HEK293 (cell line): ENCODE measurements around the gene STRA6.
A peak's percentile ranks its signal among the peaks of the same experiment; 100 is the strongest.

Experiments used
- AEBP2 ChIP-seq: fragments of 450-650 bp; formaldehyde crosslinking; IDR thresholded peaks from 2 replicates; pipeline ENCODE4 v1.5.1; 2016; ENCODE audit warnings: missing biosample characterization, missing genetic modification characterization, borderline replicate concordance
- GFI1B ChIP-seq: fragments of 450-650 bp; formaldehyde crosslinking; IDR thresholded peaks from 2 replicates; pipeline ENCODE4 v1.5.1; 2016; ENCODE audit warnings: missing biosample characterization, missing genetic modification characterization
- GLI4 ChIP-seq: fragments of 450-650 bp; formaldehyde crosslinking; IDR thresholded peaks from 2 replicates; pipeline ENCODE4 v1.5.1; 2016; ENCODE audit warnings: missing biosample characterization, missing genetic modification characterization
- KLF17 ChIP-seq: fragments of 450-650 bp; formaldehyde crosslinking; IDR thresholded peaks from 2 replicates; pipeline ENCODE4 v1.5.1; 2016; ENCODE audit warnings: missing biosample characterization, missing genetic modification characterization
- PRDM1 ChIP-seq: fragments of 450-650 bp; formaldehyde crosslinking; IDR thresholded peaks from 2 replicates; pipeline ENCODE4; 2016; ENCODE audit warnings: missing biosample characterization, missing genetic modification characterization
- SP7 ChIP-seq: fragments of 450-650 bp; formaldehyde crosslinking; IDR thresholded peaks from 2 replicates; pipeline ENCODE4 v1.5.1; 2016; ENCODE audit warnings: missing biosample characterization, missing genetic modification characterization
- TRIM28 ChIP-seq: IDR thresholded peaks from 2 replicates; pipeline ENCODE4 v1.6.1; 2011; ENCODE audit warnings: low read length, control low read depth, borderline replicate concordance
- YY1 ChIP-seq: fragments of 450-650 bp; formaldehyde crosslinking; IDR thresholded peaks from 2 replicates; pipeline ENCODE4 v1.5.1; 2018; ENCODE audit warnings: missing biosample characterization, missing genetic modification characterization
- ZBTB1 ChIP-seq: fragments of 450-650 bp; formaldehyde crosslinking; IDR thresholded peaks from 2 replicates; pipeline ENCODE4 v1.5.1; 2016; ENCODE audit warnings: missing biosample characterization, missing genetic modification characterization
- ZBTB21 ChIP-seq: fragments of 450-650 bp; formaldehyde crosslinking; IDR thresholded peaks from 2 replicates; pipeline ENCODE4 v1.5.1; 2017; ENCODE audit warnings: missing biosample characterization, missing genetic modification characterization
- ZEB2 ChIP-seq: fragments of 450-650 bp; formaldehyde crosslinking; IDR thresholded peaks from 2 replicates; pipeline ENCODE4 v1.5.1; 2016; ENCODE audit warnings: missing biosample characterization, missing genetic modification characterization
- ZNF10 ChIP-seq: fragments of 450-650 bp; formaldehyde crosslinking; IDR thresholded peaks from 2 replicates; pipeline ENCODE4 v1.5.1; 2017; ENCODE audit warnings: missing biosample characterization, missing genetic modification characterization
- ZNF132 ChIP-seq: fragments of 450-650 bp; formaldehyde crosslinking; IDR thresholded peaks from 2 replicates; pipeline ENCODE4 v1.5.1; 2017; ENCODE audit warnings: missing biosample characterization, missing genetic modification characterization, borderline replicate concordance
- ZNF169 ChIP-seq: fragments of 450-650 bp; formaldehyde crosslinking; IDR thresholded peaks from 2 replicates; pipeline ENCODE4 v1.5.1; 2016; ENCODE audit warnings: missing biosample characterization, missing genetic modification characterization
- ZNF18 ChIP-seq: fragments of 450-650 bp; formaldehyde crosslinking; IDR thresholded peaks from 2 replicates; pipeline ENCODE4 v1.5.1; 2016; ENCODE audit warnings: missing biosample characterization, missing genetic modification characterization
- ZNF274 ChIP-seq, 2 experiments: fragments of 200-500 bp in 1 of 2; fragments of 450-650 bp in 1 of 2; sonication (Bioruptor generic) in 1 of 2; formaldehyde crosslinking in 1 of 2; IDR thresholded peaks; 2 replicates each; pipeline versions ENCODE4 v1.5.1 to v1.6.1; 2014 to 2016; ENCODE audit warnings: borderline replicate concordance in 1 of 2, inconsistent platforms in 1 of 2, low read length in 1 of 2, missing biosample characterization in 1 of 2, missing genetic modification characterization in 1 of 2
- ZNF341 ChIP-seq: fragments of 450-650 bp; formaldehyde crosslinking; IDR thresholded peaks from 2 replicates; pipeline ENCODE4; 2016; ENCODE audit warnings: low read depth, missing biosample characterization, missing genetic modification characterization
- ZNF350 ChIP-seq: fragments of 450-650 bp; formaldehyde crosslinking; IDR thresholded peaks from 2 replicates; pipeline ENCODE4 v1.5.0; 2017; ENCODE audit warnings: missing biosample characterization, mild to moderate bottlenecking, missing genetic modification characterization
- ZNF473 ChIP-seq: fragments of 450-650 bp; formaldehyde crosslinking; IDR thresholded peaks from 2 replicates; pipeline ENCODE4 v1.5.1; 2017; ENCODE audit warnings: missing biosample characterization, missing genetic modification characterization
- ZNF549 ChIP-seq: fragments of 450-650 bp; IDR thresholded peaks from 2 replicates; pipeline ENCODE4 v1.5.1; 2018; ENCODE audit warnings: missing biosample characterization, missing genetic modification characterization, mild to moderate bottlenecking, inconsistent platforms, moderate library complexity
- ZNF571 ChIP-seq: fragments of 450-650 bp; formaldehyde crosslinking; IDR thresholded peaks from 2 replicates; pipeline ENCODE4 v1.5.0; 2017; ENCODE audit warnings: missing biosample characterization, missing genetic modification characterization
- ZNF596 ChIP-seq: fragments of 450-650 bp; IDR thresholded peaks from 2 replicates; pipeline ENCODE4 v1.5.0; 2018; ENCODE audit warnings: missing biosample characterization, mild to moderate bottlenecking, missing genetic modification characterization, moderate library complexity
- ZNF692 ChIP-seq: fragments of 450-650 bp; formaldehyde crosslinking; IDR thresholded peaks from 2 replicates; pipeline ENCODE4 v1.5.1; 2016; ENCODE audit warnings: missing biosample characterization, missing genetic modification characterization
- ZNF76 ChIP-seq: fragments of 450-650 bp; formaldehyde crosslinking; IDR thresholded peaks from 2 replicates; pipeline ENCODE4; 2016; ENCODE audit warnings: low read depth, missing biosample characterization, missing genetic modification characterization, borderline replicate concordance
- ZNF768 ChIP-seq: fragments of 450-650 bp; formaldehyde crosslinking; IDR thresholded peaks from 2 replicates; pipeline ENCODE4 v1.5.1; 2018; ENCODE audit warnings: missing biosample characterization, mild to moderate bottlenecking, missing genetic modification characterization
- ZSCAN23 ChIP-seq: fragments of 450-650 bp; formaldehyde crosslinking; IDR thresholded peaks from 2 replicates; pipeline ENCODE4 v1.5.1; 2016; ENCODE audit warnings: missing biosample characterization, missing genetic modification characterization
- TF ChIP-seq, protein P1 (sequence below): fragments of 450-650 bp; formaldehyde crosslinking; IDR thresholded peaks from 2 replicates; pipeline ENCODE4 v1.5.1; 2017; ENCODE audit warnings: missing biosample characterization, missing genetic modification characterization
- TF ChIP-seq, protein P2 (sequence below): fragments of 450-650 bp; formaldehyde crosslinking; IDR thresholded peaks from 2 replicates; pipeline ENCODE4 v1.5.1; 2016; ENCODE audit warnings: missing biosample characterization, missing genetic modification characterization

Gene STRA6

GRCh38 chr15:74173380-74174218 lies 29.0 kb downstream of the STRA6 start, which contains the start of gene ISLR (continued):
- TF ChIP-seq ZNF18 (tag by site-specific recombination): peak; percentile 78
- TF ChIP-seq TRIM28: no peak
- TF ChIP-seq ZBTB21 (tag by site-specific recombination): no peak
- TF ChIP-seq ZNF596 (tag by site-specific recombination): no peak
- TF ChIP-seq, protein P1, sequence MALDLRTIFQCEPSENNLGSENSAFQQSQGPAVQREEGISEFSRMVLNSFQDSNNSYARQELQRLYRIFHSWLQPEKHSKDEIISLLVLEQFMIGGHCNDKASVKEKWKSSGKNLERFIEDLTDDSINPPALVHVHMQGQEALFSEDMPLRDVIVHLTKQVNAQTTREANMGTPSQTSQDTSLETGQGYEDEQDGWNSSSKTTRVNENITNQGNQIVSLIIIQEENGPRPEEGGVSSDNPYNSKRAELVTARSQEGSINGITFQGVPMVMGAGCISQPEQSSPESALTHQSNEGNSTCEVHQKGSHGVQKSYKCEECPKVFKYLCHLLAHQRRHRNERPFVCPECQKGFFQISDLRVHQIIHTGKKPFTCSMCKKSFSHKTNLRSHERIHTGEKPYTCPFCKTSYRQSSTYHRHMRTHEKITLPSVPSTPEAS (tag by site-specific recombination): peak; percentile 55; the same call in 1 of the 2 replicates
- no peak for TF ChIP-seq ZBTB1 (tag by site-specific recombination)
- TF ChIP-seq ZNF341 (tag by site-specific recombination): no peak
- TF ChIP-seq YY1: no peak
- TF ChIP-seq PRDM1 (tag by site-specific recombination): peak; percentile 56
- no peak for TF ChIP-seq GFI1B (tag by site-specific recombination)
- TF ChIP-seq GLI4 (tag by site-specific recombination): peak; percentile 67; the same call in 1 of the 2 replicates
- no peak for TF ChIP-seq ZNF350 (tag by site-specific recombination)
- 0 out of 2 replicates have a peak, but pooled peaks have one; percentile 37 for TF ChIP-seq ZNF692 (tag by site-specific recombination)
- no peak for TF ChIP-seq ZNF10 (tag by site-specific recombination)
- TF ChIP-seq ZNF169 (tag by site-specific recombination): no peak
- TF ChIP-seq KLF17 (tag by site-specific recombination): no peak
- TF ChIP-seq ZNF473 (tag by site-specific recombination): no peak
- TF ChIP-seq ZNF132 (tag by site-specific recombination): no peak
- TF ChIP-seq ZNF571 (tag by site-specific recombination): no peak
- TF ChIP-seq ZNF768: no peak
- TF ChIP-seq ZEB2 (tag by site-specific recombination): no peak
- TF ChIP-seq ZNF274 (IDR thresholded peaks at IDR 0.05; ENCODE audit: low read length): no peak
- TF ChIP-seq ZNF274 (tag by site-specific recombination; IDR thresholded peaks at IDR 0.05; ENCODE audit: borderline replicate concordance): no peak
- TF ChIP-seq ZNF549 (tag by site-specific recombination): no peak
- TF ChIP-seq AEBP2 (tag by site-specific recombination): no peak
- TF ChIP-seq ZNF76 (tag by site-specific recombination): no peak
- TF ChIP-seq ZSCAN23: no peak
- TF ChIP-seq, protein P2, sequence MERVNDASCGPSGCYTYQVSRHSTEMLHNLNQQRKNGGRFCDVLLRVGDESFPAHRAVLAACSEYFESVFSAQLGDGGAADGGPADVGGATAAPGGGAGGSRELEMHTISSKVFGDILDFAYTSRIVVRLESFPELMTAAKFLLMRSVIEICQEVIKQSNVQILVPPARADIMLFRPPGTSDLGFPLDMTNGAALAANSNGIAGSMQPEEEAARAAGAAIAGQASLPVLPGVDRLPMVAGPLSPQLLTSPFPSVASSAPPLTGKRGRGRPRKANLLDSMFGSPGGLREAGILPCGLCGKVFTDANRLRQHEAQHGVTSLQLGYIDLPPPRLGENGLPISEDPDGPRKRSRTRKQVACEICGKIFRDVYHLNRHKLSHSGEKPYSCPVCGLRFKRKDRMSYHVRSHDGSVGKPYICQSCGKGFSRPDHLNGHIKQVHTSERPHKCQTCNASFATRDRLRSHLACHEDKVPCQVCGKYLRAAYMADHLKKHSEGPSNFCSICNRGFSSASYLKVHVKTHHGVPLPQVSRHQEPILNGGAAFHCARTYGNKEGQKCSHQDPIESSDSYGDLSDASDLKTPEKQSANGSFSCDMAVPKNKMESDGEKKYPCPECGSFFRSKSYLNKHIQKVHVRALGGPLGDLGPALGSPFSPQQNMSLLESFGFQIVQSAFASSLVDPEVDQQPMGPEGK: no peak
- no peak for TF ChIP-seq SP7 (tag by site-specific recombination)
